ENCODE measurements around the gene SLC9A8.

Gene SLC9A8

DNA sequence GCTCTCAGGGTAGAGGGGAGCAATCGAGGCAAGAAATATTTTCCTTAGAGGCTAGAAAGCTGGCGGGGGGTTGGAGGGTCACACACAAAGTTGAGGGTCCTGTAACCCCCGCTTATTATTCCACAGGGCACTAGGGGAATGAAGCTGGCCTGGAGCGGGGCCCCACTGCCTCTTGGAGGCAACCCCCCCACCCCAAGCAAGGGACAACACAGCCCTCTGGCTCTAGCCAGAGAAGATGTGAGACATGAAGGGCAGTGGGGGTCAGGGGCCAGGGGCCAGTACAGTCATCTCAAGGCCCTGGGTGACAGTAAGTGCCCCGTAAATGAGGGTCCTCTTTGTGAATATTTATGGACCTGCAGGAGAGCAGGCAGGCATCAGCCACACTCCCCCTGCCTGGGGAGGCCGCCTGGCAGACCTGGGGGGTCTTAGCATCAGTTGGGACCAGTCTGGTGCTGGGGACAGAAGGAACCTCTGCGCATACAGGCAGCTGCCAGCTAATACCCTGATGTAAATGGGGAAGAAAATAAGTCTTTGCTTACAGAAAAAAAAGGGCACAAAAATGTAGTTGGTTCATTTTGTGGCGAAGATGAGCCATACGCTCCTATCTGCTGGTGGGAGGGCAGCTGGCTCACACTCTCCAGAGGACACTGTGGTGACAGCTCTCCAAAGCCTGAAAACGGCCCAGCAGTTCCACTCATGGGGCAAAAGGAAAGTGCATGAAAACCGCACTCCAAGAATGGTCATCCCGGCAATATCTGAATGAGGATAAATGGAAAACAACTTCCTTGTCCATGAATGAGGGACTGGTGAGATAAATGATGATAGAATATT lies 80.8 kb downstream of the SLC9A8 start:
- TF ChIP-seq GATA2 (IDR thresholded peaks at IDR 0.05; ENCODE audit: low read depth, low read length), result no peak
- no peak for TF ChIP-seq GATA3 (IDR thresholded peaks at IDR 0.05; ENCODE audit: low read depth, low read length)

- TF ChIP-seq GATA3 (IDR thresholded peaks at IDR 0.05; ENCODE audit: low read depth, low read length) (no peak), GATA2 (IDR thresholded peaks at IDR 0.05; ENCODE audit: low read depth, low read length) (no peak)
These were observed 81.4 kb downstream of the SLC9A8 start for GRCh38 chr20:49894073-49894470.

DNA sequence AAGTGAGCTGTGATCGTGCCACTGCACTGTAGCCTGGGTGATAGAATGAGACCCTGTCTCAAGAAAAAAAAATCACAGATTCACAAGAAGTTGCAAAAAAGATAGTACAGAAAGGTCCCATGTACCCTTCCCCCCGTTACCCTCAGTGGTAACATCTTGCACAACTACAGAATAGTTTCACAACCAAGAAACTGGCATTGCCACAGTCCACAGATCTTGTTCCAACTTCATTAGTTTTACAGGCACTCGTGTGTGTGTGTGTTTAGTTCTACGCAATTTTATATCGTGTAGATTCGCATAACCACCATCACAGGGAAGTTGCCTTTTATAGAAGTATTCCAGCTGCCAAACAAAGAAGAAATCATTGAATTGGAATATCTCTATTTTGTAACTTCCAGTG lies 83.6 kb downstream of the SLC9A8 start:
- TF ChIP-seq GATA2 (IDR thresholded peaks at IDR 0.05; ENCODE audit: low read depth, low read length), result no peak
- no peak for TF ChIP-seq GATA3 (IDR thresholded peaks at IDR 0.05; ENCODE audit: low read depth, low read length)

- TF ChIP-seq GATA3 (IDR thresholded peaks at IDR 0.05; ENCODE audit: low read depth, low read length) (no peak), GATA2 (IDR thresholded peaks at IDR 0.05; ENCODE audit: low read depth, low read length) (no peak)
These were observed 87.1 kb downstream of the SLC9A8 start for GRCh38 chr20:49899541-49900383.

DNA sequence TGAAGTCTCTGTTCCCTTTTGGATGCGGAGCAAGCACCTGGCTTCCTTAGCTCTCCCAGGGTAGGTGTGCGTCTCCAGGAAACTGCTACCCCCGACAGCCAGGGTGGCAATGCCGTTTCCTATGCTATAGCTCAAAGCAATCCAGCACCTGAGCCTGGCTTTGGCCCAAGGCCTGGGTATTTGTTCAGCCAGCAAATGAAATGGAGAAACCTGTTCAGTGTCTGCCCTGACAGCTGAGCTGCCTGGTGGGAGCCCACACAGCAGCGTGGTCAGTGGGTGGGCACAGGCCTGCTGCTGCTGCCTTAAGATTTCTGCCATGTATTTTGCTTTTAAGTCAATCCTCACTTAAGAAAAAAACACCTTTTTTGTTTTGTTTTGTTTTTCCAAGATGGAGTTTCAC lies 89.0 kb downstream of the SLC9A8 start:
- TF ChIP-seq GATA3 (IDR thresholded peaks at IDR 0.05; ENCODE audit: low read depth, low read length) (no peak), GATA2 (IDR thresholded peaks at IDR 0.05; ENCODE audit: low read depth, low read length) (no peak)

DNA sequence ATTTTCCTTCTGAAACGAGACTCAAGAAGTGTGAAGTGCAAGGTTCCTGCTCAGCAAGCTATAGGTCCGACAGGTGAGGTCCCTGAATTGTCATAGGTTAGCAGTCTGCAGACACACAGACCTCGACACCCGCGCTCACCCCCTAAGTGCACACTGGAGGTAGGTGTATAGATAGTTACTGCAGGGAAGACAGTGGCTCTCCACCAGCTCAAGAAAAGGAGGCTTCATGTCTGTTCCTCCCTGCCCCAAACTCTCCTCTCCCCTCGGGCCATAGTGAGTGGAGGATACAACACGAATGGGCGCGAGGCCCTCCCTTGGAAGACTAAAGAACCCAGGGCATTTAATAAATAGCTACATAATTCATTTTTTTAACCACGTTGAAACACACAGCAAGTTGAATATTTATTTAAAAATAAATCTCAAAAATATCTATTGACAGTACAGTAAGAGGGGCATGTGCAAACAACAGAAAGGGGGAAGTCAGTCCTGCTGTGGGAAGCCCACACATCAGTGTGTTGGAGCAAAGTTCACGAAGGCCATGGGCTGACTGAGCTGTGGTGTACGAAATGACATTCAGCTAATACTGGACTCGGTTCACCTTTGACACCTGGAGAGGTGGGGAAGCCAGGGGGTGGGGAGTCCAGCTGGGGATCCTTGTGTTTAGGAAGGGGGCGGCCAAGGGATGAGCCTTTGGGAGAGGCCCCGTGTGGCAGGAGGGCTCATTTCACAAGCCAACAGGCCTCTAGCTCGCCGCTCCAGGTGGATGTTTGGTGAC lies 92.0 kb downstream of the SLC9A8 start:
- TF ChIP-seq GATA2 (IDR thresholded peaks at IDR 0.05; ENCODE audit: low read depth, low read length) (no peak), GATA3 (IDR thresholded peaks at IDR 0.05; ENCODE audit: low read depth, low read length) (no peak)

- no peak for TF ChIP-seq GATA2 (IDR thresholded peaks at IDR 0.05; ENCODE audit: low read depth, low read length)
- no peak for TF ChIP-seq GATA3 (IDR thresholded peaks at IDR 0.05; ENCODE audit: low read depth, low read length)
These were observed 92.9 kb downstream of the SLC9A8 start for GRCh38 chr20:49905415-49906091.

- no peak for TF ChIP-seq GATA2 (IDR thresholded peaks at IDR 0.05; ENCODE audit: low read depth, low read length)
These were observed 93.5 kb downstream of the SLC9A8 start for GRCh38 chr20:49906101-49906604.

GRCh38 chr20:49906615-49907154 lies 94.1 kb downstream of the SLC9A8 start:
- TF ChIP-seq GATA2 (IDR thresholded peaks at IDR 0.05; ENCODE audit: low read depth, low read length) (no peak), GATA3 (IDR thresholded peaks at IDR 0.05; ENCODE audit: low read depth, low read length) (no peak)

DNA sequence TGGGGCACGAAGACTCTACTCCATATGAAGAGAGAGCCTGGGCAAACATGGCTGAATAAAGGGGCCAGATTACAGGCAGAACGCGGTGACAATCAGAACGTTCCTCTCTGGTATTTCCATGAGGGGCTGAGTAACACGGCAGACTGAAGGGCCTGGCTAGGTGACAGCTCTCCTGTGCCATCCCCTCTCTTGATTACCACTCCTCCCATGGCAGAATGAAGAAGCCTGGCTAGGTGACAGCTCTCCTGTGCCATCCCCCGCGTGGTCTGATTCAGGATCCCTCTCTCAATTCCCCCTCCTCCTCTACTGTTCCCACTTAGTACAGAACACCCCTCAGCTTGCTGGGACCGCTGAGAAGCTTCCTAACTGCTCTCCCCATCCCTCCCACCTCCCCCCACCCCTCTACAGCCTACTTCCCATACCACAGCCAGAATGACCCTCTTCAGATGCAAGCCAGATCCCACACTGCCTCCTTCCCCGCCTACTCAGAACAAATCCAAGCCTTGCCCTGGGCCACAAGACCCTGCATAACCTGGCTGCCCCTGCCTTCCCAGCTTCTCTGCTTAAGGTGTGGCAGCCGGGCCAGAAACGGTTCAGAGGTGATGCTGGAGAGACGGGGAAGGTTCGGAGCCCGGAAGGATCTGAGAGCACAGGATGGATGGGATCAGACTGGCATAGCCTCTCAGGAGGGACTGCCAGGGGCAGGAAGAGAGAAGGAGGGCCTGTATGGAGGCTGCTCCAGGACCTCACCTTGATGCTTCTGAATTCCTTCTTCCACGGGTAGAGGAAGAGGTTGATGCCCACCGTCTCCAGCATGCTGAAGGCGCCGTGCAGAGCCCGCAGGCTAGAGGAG lies 95.0 kb downstream of the SLC9A8 start:
- TF ChIP-seq GATA2 (IDR thresholded peaks at IDR 0.05; ENCODE audit: low read depth, low read length) (no peak), GATA3 (IDR thresholded peaks at IDR 0.05; ENCODE audit: low read depth, low read length) (no peak)

- TF ChIP-seq GATA2 (IDR thresholded peaks at IDR 0.05; ENCODE audit: low read depth, low read length), result no peak
- TF ChIP-seq GATA3 (IDR thresholded peaks at IDR 0.05; ENCODE audit: low read depth, low read length), result no peak
These were observed 95.6 kb downstream of the SLC9A8 start for GRCh38 chr20:49908258-49908565.

DNA sequence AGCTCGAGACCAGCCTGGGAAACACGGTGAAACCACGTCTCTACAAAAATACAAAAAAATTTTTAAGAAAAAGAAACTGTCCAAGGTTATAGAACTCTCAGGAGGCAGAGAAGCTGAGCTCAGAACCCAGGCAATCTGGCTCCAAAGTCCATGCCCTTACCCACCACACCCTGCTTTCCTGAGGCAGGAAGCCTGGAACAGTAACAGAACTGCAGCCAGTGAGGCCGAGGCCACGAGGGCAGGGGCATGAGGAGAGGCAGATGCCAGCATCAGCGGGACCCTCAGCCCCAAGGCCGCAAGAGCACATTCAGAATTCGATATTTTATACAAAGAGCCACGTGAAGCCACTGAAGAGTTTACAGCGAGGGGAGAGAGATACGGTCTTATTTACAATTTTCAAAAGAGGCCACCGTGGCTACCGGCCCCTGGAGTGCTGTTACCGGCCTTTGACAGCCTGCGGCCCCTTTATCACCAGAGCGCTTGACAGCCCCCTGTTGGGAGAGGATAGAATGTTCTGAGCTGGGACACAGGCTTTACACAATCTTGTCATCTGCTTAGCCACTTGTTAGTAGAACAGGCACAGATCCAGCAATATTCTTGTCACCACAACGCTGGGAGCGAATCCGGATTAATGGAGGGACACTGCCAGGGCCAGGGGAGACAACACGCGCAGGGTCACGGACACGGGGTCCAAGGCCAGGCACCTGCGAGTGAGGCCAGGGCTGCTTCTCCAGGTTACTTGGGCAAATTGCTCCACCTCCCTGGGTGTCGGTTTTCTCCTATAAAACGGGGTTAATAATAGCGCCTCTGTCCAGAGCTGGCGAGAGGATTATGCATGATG lies 97.1 kb downstream of the SLC9A8 start:
- no peak for TF ChIP-seq GATA3 (IDR thresholded peaks at IDR 0.05; ENCODE audit: low read depth, low read length)

All from SH-SY5Y (cell line).